H9 (cell line): ENCODE results near the gene ZNF169. TPM values are rescaled to one million over a fixed set of nuclear protein-coding genes. Genes with fewer than 3 reads are reported as not detected.

ENCODE experiments used
- DNase-seq: peaks from one replicate; pipeline ENCODE4 v3.0.0-alpha.2; 2017
- H2AFZ ChIP-seq: one replicate; pipeline ENCODE4 v1.6.1; 2013; ENCODE audit warnings: mild to moderate bottlenecking, low read length, control low read depth, moderate library complexity
- H2AK5ac ChIP-seq: 2 replicates; pipeline ENCODE4 v1.6.1; 2013; ENCODE audit warnings: low read length, control low read depth, mixed read lengths; ENCODE audit not compliant: insufficient read length
- H2BK120ac ChIP-seq: one replicate; pipeline ENCODE4 v1.6.1; 2013; ENCODE audit warnings: low read depth, mild to moderate bottlenecking, low read length, control low read depth, inconsistent platforms; ENCODE audit not compliant: poor library complexity, severe bottlenecking
- H2BK12ac ChIP-seq: 2 replicates; pipeline ENCODE4 v1.6.1; 2013; ENCODE audit warnings: low read length, control low read depth, mixed read lengths, low read depth; ENCODE audit not compliant: insufficient read length
- H2BK15ac ChIP-seq: 2 replicates; pipeline ENCODE4 v1.6.1; 2013; ENCODE audit warnings: low read depth, low read length, control low read depth
- H2BK20ac ChIP-seq: one replicate; pipeline ENCODE4 v1.6.1; 2013; ENCODE audit warnings: low read depth, mild to moderate bottlenecking, low read length, control low read depth, inconsistent platforms; ENCODE audit not compliant: poor library complexity, severe bottlenecking
- H2BK5ac ChIP-seq: 2 replicates; pipeline ENCODE4 v1.6.1; 2013; ENCODE audit warnings: low read length, control low read depth, mixed read lengths; ENCODE audit not compliant: insufficient read length
- H3K14ac ChIP-seq: 2 replicates; pipeline ENCODE4 v1.6.1; 2013; ENCODE audit warnings: low read length, control low read depth; ENCODE audit not compliant: insufficient read depth
- H3K18ac ChIP-seq: 2 replicates; pipeline ENCODE4 v1.6.1; 2013; ENCODE audit warnings: low read depth, mild to moderate bottlenecking, mixed read lengths, low read length, control low read depth; ENCODE audit not compliant: insufficient read length
- H3K23ac ChIP-seq: 2 replicates; pipeline ENCODE4 v1.6.1; 2013; ENCODE audit warnings: low read length, control low read depth, mixed read lengths, low read depth; ENCODE audit not compliant: insufficient read length
- H3K23me2 ChIP-seq: 2 replicates; pipeline ENCODE4 v1.6.1; 2013; ENCODE audit warnings: low read depth, mild to moderate bottlenecking, mixed read lengths, low read length, control low read depth; ENCODE audit not compliant: insufficient read length, poor library complexity, severe bottlenecking
- H3K27ac ChIP-seq: 2 replicates; pipeline ENCODE4 v1.5.1; 2013; ENCODE audit warnings: low read length, control low read depth, mixed read lengths, low read depth; ENCODE audit not compliant: insufficient read length
- H3K27me3 ChIP-seq: 2 replicates; pipeline ENCODE4 v1.6.1; 2013; ENCODE audit warnings: low read length, control low read depth, inconsistent platforms; ENCODE audit not compliant: insufficient read depth
- H3K4ac ChIP-seq: 2 replicates; pipeline ENCODE4 v1.6.1; 2013; ENCODE audit warnings: low read depth, mild to moderate bottlenecking, control low read depth, inconsistent platforms, low read length, moderate library complexity
- H3K4me1 ChIP-seq: 2 replicates; pipeline ENCODE4 v1.6.1; 2013; ENCODE audit warnings: low read length, control low read depth, inconsistent platforms; ENCODE audit not compliant: insufficient read depth
- H3K4me2 ChIP-seq: 2 replicates; pipeline ENCODE4 v1.6.1; 2013; ENCODE audit warnings: low read length, control low read depth, mixed read lengths; ENCODE audit not compliant: insufficient read length, insufficient read depth
- H3K56ac ChIP-seq: 2 replicates; pipeline ENCODE4 v1.6.1; 2013; ENCODE audit warnings: low read depth, mild to moderate bottlenecking, mixed read lengths, low read length, control low read depth; ENCODE audit not compliant: insufficient read length
- H3K79me1 ChIP-seq: 2 replicates; pipeline ENCODE4 v1.6.1; 2013; ENCODE audit warnings: low read depth, mild to moderate bottlenecking, moderate library complexity, low read length, control low read depth, inconsistent platforms; ENCODE audit not compliant: insufficient read depth, poor library complexity, severe bottlenecking
- H3K79me2 ChIP-seq: 2 replicates; pipeline ENCODE4 v1.6.1; 2013; ENCODE audit warnings: low read length, control low read depth, inconsistent platforms; ENCODE audit not compliant: insufficient read depth
- H3K9ac ChIP-seq: 2 replicates; pipeline ENCODE4 v1.6.1; 2013; ENCODE audit warnings: low read length, control low read depth, mixed read lengths; ENCODE audit not compliant: insufficient read length; ENCODE audit errors: extremely low read depth
- H3K9me3 ChIP-seq: one replicate; pipeline ENCODE4 v1.6.1; 2013; ENCODE audit warnings: low read depth, low read length, inconsistent platforms; ENCODE audit not compliant: control insufficient read depth
- H3T11ph ChIP-seq: one replicate; pipeline ENCODE4 v1.6.1; 2013; ENCODE audit warnings: mild to moderate bottlenecking, low read length, control low read depth, inconsistent platforms
- H4K20me1 ChIP-seq: one replicate; pipeline ENCODE4 v1.6.1; 2013; ENCODE audit not compliant: control insufficient read depth, insufficient read length, insufficient read depth
- H4K5ac ChIP-seq: 2 replicates; pipeline ENCODE4 v1.6.1; 2013; ENCODE audit warnings: low read depth, mild to moderate bottlenecking, mixed read lengths, low read length, control low read depth; ENCODE audit not compliant: insufficient read length
- H4K8ac ChIP-seq: replicated peaks from 2 replicates; pipeline ENCODE4 v1.6.1; 2013; ENCODE audit warnings: low read length, control low read depth, mixed read lengths, low read depth; ENCODE audit not compliant: insufficient read length
- H4K91ac ChIP-seq: 2 replicates; pipeline ENCODE4 v1.6.1; 2013; ENCODE audit warnings: low read depth, mild to moderate bottlenecking, moderate library complexity, mixed read lengths, low read length, control low read depth; ENCODE audit not compliant: insufficient read length
- H3K27ac Mint-ChIP-seq, 3 experiments: 2 replicates in 2 of 3; 3 replicates in 1 of 3; pipeline ENCODE4 v1.8.0; 2020 to 2021; ENCODE audit warnings: mixed read lengths in 3 of 3, mild to moderate bottlenecking in 1 of 3, moderate library complexity in 1 of 3
- H3K27me3 Mint-ChIP-seq: 2 replicates; pipeline ENCODE4 v1.8.0; 2021; ENCODE audit warnings: low read depth, mild to moderate bottlenecking, moderate library complexity, mixed read lengths
- H3K36me3 Mint-ChIP-seq, 3 experiments: 2 replicates in 2 of 3; 3 replicates in 1 of 3; pipeline ENCODE4 v1.8.0; 2020 to 2021; ENCODE audit warnings: low read depth in 3 of 3, mixed read lengths in 3 of 3; ENCODE audit not compliant: insufficient read depth in 1 of 3
- H3K4me1 Mint-ChIP-seq, 2 experiments: 2 replicates each; pipeline ENCODE4 v1.8.0; 2020; ENCODE audit warnings: mixed read lengths in 2 of 2
- H3K4me3 Mint-ChIP-seq, 2 experiments: 2 replicates in 1 of 2; 3 replicates in 1 of 2; pipeline ENCODE4 v1.8.0; 2020 to 2021; ENCODE audit warnings: mild to moderate bottlenecking in 2 of 2, mixed read lengths in 2 of 2, moderate library complexity in 1 of 2
- H3K9me3 Mint-ChIP-seq, 2 experiments: 2 replicates in 1 of 2; 3 replicates in 1 of 2; pipeline ENCODE4 v1.8.0; 2020; ENCODE audit warnings: mild to moderate bottlenecking in 2 of 2, mixed read lengths in 2 of 2, moderate library complexity in 1 of 2
- WGBS: extraction: QIAGEN DNeasy Blood & Tissue Kit; methylation state at CpG from one replicate; pipeline ENCODE4 v1.1.7; 2013; ENCODE audit warnings: missing lambda C conversion rate, low lambda C conversion rate, mixed read lengths; ENCODE audit not compliant: insufficient read length; ENCODE audit errors: extremely low coverage; 5-methylcytosine and 5-hydroxymethylcytosine counted together
- total RNA-seq: library from RNA; stranded (reverse); gene quantifications from 2 replicates; pipeline ENCODE4 v1.2.1, GENCODE V29; 2021
- TF ChIP-seq, protein P1 (sequence below): fragments of 200-600 bp; sonication (generic); conservative IDR thresholded peaks from 3 replicates; pipeline ENCODE4 v1.8.0; 2021; ENCODE audit warnings: antibody characterized with exemption, mild to moderate bottlenecking

Gene ZNF169
- total RNA-seq, 1 experiment from 2014 or later: 4.8 TPM

DNA sequence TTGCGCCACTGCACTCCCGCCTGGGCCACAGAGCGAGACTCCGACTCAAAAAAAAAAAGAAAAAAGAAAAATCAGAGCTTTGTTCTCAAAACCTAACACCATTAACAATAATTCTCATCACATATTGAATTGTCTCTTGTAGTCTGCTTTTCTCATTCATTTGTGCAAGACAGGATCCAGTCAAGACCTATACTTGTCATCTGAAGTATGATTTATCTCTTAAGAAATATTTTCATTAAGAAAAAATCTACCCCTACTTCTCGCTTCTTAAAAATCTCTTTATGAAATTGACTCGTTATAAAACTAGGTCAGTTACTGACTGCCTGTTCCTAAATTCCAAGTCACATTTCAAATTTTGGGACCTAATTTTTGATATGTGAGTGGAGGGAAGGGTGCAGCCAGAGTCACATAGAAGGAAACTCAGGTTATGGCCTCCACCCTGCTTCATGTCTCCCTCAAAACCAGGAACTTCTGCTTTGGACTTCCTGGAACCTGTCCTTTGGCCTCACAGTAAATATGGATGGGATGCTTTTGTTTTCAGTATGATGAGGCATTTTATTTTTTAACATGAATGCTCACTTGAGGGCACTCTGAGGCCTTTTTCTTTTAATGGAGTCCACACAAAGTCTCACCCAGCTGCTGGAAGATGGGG lies 18.9 kb downstream of the ZNF169 start:
- no peak for DNase-seq
- Histone ChIP-seq H4K5ac (no peak overlapping the region), H2AK5ac (no peak overlapping the region), H3K4me2 (no peak overlapping the region), H2BK15ac (no peak overlapping the region), H3K27me3 (no peaks in the 10 kb centered on the region), H2BK120ac (no peak overlapping the region), H3K27ac (no peak overlapping the region), H3T11ph (no peak overlapping the region), H2BK5ac (no peak overlapping the region), H3K9me3 (no peaks in the 10 kb centered on the region), H2BK20ac (no peak overlapping the region), H3K23ac (no peak overlapping the region), H4K91ac (no peak overlapping the region), H3K79me1 (no peaks in the 10 kb centered on the region), H2AFZ (no peak overlapping the region), H3K18ac (no peak overlapping the region), H3K23me2 (no peaks in the 10 kb centered on the region), H3K79me2 (no peaks in the 10 kb centered on the region), H3K56ac (no peak overlapping the region), H3K14ac (no peak overlapping the region), H3K4ac (no peak overlapping the region), H2BK12ac (no peak overlapping the region), H4K8ac (no peak overlapping the region), H3K4me1 (no peaks in the 10 kb centered on the region), H3K9ac (no peak overlapping the region), H4K20me1 (no peaks in the 10 kb centered on the region)
- Mint-ChIP-seq H3K4me3 (no peak overlapping the region), H3K36me3 (peaks cover 34 to 37% (median 35%) of the 10 kb centered on the region in 3 experiments), H3K4me1 (peaks cover 9 to 11% of the 10 kb centered on the region in 2 experiments), H3K27ac (no peak overlapping the region), H3K9me3 (peaks cover 4 to 8% of the 10 kb centered on the region in 2 experiments; a peak in 4 of 5 replicates), H3K27me3 (no peaks in the 10 kb centered on the region)
- TF ChIP-seq, protein P1, sequence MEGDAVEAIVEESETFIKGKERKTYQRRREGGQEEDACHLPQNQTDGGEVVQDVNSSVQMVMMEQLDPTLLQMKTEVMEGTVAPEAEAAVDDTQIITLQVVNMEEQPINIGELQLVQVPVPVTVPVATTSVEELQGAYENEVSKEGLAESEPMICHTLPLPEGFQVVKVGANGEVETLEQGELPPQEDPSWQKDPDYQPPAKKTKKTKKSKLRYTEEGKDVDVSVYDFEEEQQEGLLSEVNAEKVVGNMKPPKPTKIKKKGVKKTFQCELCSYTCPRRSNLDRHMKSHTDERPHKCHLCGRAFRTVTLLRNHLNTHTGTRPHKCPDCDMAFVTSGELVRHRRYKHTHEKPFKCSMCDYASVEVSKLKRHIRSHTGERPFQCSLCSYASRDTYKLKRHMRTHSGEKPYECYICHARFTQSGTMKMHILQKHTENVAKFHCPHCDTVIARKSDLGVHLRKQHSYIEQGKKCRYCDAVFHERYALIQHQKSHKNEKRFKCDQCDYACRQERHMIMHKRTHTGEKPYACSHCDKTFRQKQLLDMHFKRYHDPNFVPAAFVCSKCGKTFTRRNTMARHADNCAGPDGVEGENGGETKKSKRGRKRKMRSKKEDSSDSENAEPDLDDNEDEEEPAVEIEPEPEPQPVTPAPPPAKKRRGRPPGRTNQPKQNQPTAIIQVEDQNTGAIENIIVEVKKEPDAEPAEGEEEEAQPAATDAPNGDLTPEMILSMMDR: no peak
- WGBS: 100% methylated on average over 2 of the region's 6 CpGs
